Measurements from ENCODE around the gene TUBB2A.

- TF ChIP-seq CTCF (IDR thresholded peaks at IDR 0.05; ENCODE audit: insufficient read depth, low read depth, low read length) (no peak), EZH2 (IDR thresholded peaks at IDR 0.05; ENCODE audit: insufficient read depth, low read length) (no peak)
Measured at GRCh38 chr6:3195695-3196497, 38.6 kb upstream of the TUBB2A start.

All from astrocyte (in vitro differentiated cells and primary cell).